Cardiac ventricle fibroblast (primary cell): ENCODE data around the gene REXO5. TPM values are rescaled to one million over a fixed set of nuclear protein-coding genes. Genes with fewer than 3 reads are reported as not detected.

Experiments
- total RNA-seq: library from RNA; depleted of rRNA; stranded (reverse); fragments of >200 nt; gene quantifications from 2 replicates; pipeline ENCODE4 v1.2.3, GENCODE V29; 2015

Gene REXO5
- 4.2 and 6.9 TPM in 2 replicates for total RNA-seq

GRCh38 chr16:20806168-20807050 is at the start of gene REXO5, which contains the start of gene ERI2:
TSS of gene REXO5 (plus strand) at chr16:20806527. CDS start at chr16:20806954, 427 bp downstream.
TSS of gene ERI2 (minus strand) at chr16:20806472. CDS start at chr16:20806430, 42 bp downstream.

GRCh38 chr16:20763461-20764232 is 42.7 kb upstream of the REXO5 start, which contains the start of gene ACSM3:
TSS of gene ACSM3 (plus strand) at chr16:20764014. CDS start at chr16:20770035, 6,021 bp downstream.

Other genes with a start within 250 kb of the REXO5 start
- gene ACSM2B, start 230.2 kb upstream of the REXO5 start, total RNA-seq, result not detected in 2 replicates
- 0.24 and 0.44 TPM in 2 replicates for gene ACSM1, start 108.8 kb upstream of the REXO5 start, total RNA-seq
- gene THUMPD1, start 64.7 kb upstream of the REXO5 start, total RNA-seq, result 49.7 and 50.2 TPM in 2 replicates
- 8.1 TPM in 2 replicates for gene ACSM3, start 42.5 kb upstream of the REXO5 start, total RNA-seq
- gene ERI2, start 55 bp upstream of the REXO5 start, total RNA-seq, result 6.9 and 14.8 TPM in 2 replicates
- gene DCUN1D3, start 93.8 kb downstream of the REXO5 start, total RNA-seq, result 32.2 and 32.8 TPM in 2 replicates
- gene LYRM1, start 94.2 kb downstream of the REXO5 start, total RNA-seq, result 30.2 and 31.0 TPM in 2 replicates